Tibial nerve (tissue), 4 donors: ENCODE results near the gene NCKAP1.

Source experiments
- EP300 ChIP-seq, 2 donors: sonication (generic); formaldehyde crosslinking; IDR thresholded peaks; one replicate each; pipeline ENCODE4 v1.6.1; 2017; ENCODE audit warnings: antibody characterized with exemption in 2 of 2, mild to moderate bottlenecking in 1 of 2
- POLR2A ChIP-seq, 2 donors: fragments of 450-650 bp; IDR thresholded peaks; one replicate each; pipeline ENCODE4 v1.6.1; 2017; ENCODE audit warnings: antibody characterized with exemption in 2 of 2, mild to moderate bottlenecking in 2 of 2, moderate library complexity in 2 of 2
- TF ChIP-seq, protein P1 (sequence below), 5 experiments: fragments of 200-600 bp in 3 of 5; fragments of 450-650 bp in 2 of 5; sonication (generic) in 3 of 5; IDR thresholded peaks; one replicate each; pipeline ENCODE4 v1.5.1; 2016 to 2019; ENCODE audit warnings: antibody characterized with exemption in 5 of 5, mild to moderate bottlenecking in 3 of 5, moderate library complexity in 2 of 5

DNA sequence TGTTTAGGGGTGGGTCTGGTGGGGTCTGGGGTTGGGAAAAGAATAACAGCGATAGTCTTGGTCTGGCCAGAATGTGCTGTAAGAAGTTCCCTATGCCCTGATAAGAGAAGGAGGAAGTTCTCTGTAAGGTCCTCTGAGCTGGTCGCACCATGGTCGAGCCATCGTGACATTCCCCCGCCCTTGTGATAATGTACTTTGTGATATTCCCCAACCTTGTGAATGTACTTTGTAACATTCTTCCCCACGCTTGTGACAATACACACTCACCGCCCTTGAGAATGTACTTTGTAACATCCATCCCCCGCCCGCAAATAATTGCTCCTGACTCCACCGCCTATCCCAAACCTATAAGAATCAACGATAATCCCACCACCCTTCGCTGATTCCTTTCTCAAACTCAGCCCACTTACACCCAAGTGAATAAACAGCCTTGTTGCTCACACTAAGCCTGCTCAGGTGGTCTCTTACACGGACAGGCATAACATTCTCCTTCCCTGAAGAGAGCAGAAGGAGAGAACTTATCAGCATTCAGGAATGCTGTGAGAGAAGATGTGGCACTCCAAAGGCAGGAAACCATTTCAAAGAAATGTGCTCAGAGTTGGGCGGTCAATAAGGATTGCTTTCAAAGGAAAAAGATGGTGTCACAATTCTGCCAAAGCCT is 22.4 kb upstream of the NCKAP1 start:
- TF ChIP-seq, protein P1, sequence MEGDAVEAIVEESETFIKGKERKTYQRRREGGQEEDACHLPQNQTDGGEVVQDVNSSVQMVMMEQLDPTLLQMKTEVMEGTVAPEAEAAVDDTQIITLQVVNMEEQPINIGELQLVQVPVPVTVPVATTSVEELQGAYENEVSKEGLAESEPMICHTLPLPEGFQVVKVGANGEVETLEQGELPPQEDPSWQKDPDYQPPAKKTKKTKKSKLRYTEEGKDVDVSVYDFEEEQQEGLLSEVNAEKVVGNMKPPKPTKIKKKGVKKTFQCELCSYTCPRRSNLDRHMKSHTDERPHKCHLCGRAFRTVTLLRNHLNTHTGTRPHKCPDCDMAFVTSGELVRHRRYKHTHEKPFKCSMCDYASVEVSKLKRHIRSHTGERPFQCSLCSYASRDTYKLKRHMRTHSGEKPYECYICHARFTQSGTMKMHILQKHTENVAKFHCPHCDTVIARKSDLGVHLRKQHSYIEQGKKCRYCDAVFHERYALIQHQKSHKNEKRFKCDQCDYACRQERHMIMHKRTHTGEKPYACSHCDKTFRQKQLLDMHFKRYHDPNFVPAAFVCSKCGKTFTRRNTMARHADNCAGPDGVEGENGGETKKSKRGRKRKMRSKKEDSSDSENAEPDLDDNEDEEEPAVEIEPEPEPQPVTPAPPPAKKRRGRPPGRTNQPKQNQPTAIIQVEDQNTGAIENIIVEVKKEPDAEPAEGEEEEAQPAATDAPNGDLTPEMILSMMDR (IDR thresholded peaks at IDR 0.05): no peak
- TF ChIP-seq POLR2A (IDR thresholded peaks at IDR 0.05) (no peak), EP300 (IDR thresholded peaks at IDR 0.05) (no peak)
